SK-N-SH treated with all-trans-retinoic acid at 6 μM for 48 hours (cell line): ENCODE data around the gene YJEFN3.

ENCODE experiments used
- GLIS3 ChIP-seq: fragments of 250-450 bp; sonication (Bioruptor Pico); IDR thresholded peaks from 2 replicates; pipeline ENCODE4 v1.5.0; 2020; ENCODE audit warnings: mild to moderate bottlenecking, moderate library complexity
- ISL1 ChIP-seq: fragments of 250-450 bp; sonication (Bioruptor Pico); IDR thresholded peaks from 2 replicates; pipeline ENCODE4 v2.1.2; 2022; ENCODE audit warnings: mild to moderate bottlenecking, moderate library complexity
- OSR1 ChIP-seq: fragments of 250-450 bp; sonication (Bioruptor Pico); IDR thresholded peaks from 2 replicates; pipeline ENCODE4 v1.8.0; 2022; ENCODE audit warnings: moderate library complexity, mild to moderate bottlenecking, inconsistent platforms
- RARB ChIP-seq: fragments of 250-450 bp; sonication (Bioruptor Pico); IDR thresholded peaks from 2 replicates; pipeline ENCODE4 v1.8.0; 2021; ENCODE audit warnings: mild to moderate bottlenecking, moderate library complexity
- TSHZ2 ChIP-seq: fragments of 250-450 bp; sonication (Bioruptor Pico); IDR thresholded peaks from 2 replicates; pipeline ENCODE4 v1.5.0; 2020; ENCODE audit warnings: mild to moderate bottlenecking, moderate library complexity
- ZFP3 ChIP-seq: fragments of 250-450 bp; sonication (Bioruptor Pico); IDR thresholded peaks from 2 replicates; pipeline ENCODE4 v1.5.0; 2020; ENCODE audit warnings: mild to moderate bottlenecking, moderate library complexity
- ZFP30 ChIP-seq: fragments of 450-650 bp; formaldehyde crosslinking; IDR thresholded peaks from 2 replicates; pipeline ENCODE4 v1.5.0; 2022; ENCODE audit warnings: mild to moderate bottlenecking, moderate library complexity
- ZNF70 ChIP-seq: fragments of 450-650 bp; formaldehyde crosslinking; IDR thresholded peaks from 2 replicates; pipeline ENCODE4 v1.5.0; 2020; ENCODE audit warnings: mild to moderate bottlenecking, moderate library complexity
- ZNF8 ChIP-seq: fragments of 450-650 bp; formaldehyde crosslinking; IDR thresholded peaks from 2 replicates; pipeline ENCODE4 v1.5.0; 2020; ENCODE audit warnings: mild to moderate bottlenecking, moderate library complexity

- TF ChIP-seq ZFP30, result no peak
- TF ChIP-seq RARB, result no peak
- TF ChIP-seq ZNF70 (CRISPR knock-in tag), result no peak
- TF ChIP-seq ZNF8 (CRISPR knock-in tag), result no peak
- TF ChIP-seq TSHZ2 (CRISPR knock-in tag), result no peak
- TF ChIP-seq OSR1 (CRISPR knock-in tag), result no peak
- TF ChIP-seq ZFP3, result no peak
- no peak for TF ChIP-seq ISL1 (CRISPR knock-in tag)
- TF ChIP-seq GLIS3 (CRISPR knock-in tag), result no peak
Measured at GRCh38 chr19:19553670-19554069, 25.0 kb downstream of the YJEFN3 start.
